RWPE2 (cell line): ENCODE results near the gene MIOX.
"Not testable (repeated sequence)": the region's sequence is repeated elsewhere in the genome, so short reads cannot be mapped to it uniquely, and the experiment has no call there.

Experiments
- ATAC-seq: fragments of 200-7000 bp; cut with Tn5 transposase; 3 replicates; pipeline ENCODE4 v1.9.1; 2021; ENCODE audit warnings: low read depth
- DNase-seq: peaks from one replicate; pipeline ENCODE4 v3.0.0-alpha.2; 2020; ENCODE audit warnings: low spot score
- H3K27ac ChIP-seq: fragments of 450-650 bp; 2 replicates; pipeline ENCODE4 v1.5.1; 2017; ENCODE audit warnings: mild to moderate bottlenecking; ENCODE audit not compliant: poor library complexity, severe bottlenecking
- H3K27me3 ChIP-seq: fragments of 250-450 bp; sonication (Bioruptor Pico); 2 replicates; pipeline ENCODE4 v1.5.1; 2021; ENCODE audit warnings: mild to moderate bottlenecking, moderate library complexity; ENCODE audit not compliant: insufficient read depth, poor library complexity, severe bottlenecking
- H3K36me3 ChIP-seq: fragments of 250-450 bp; sonication (Bioruptor Pico); 2 replicates; pipeline ENCODE4 v1.5.1; 2020; ENCODE audit warnings: low read depth, mild to moderate bottlenecking, moderate library complexity
- H3K4me1 ChIP-seq: fragments of 250-450 bp; sonication (Bioruptor Pico); 2 replicates; pipeline ENCODE4 v1.5.1; 2021; ENCODE audit warnings: mild to moderate bottlenecking, moderate library complexity; ENCODE audit not compliant: insufficient read depth, poor library complexity, severe bottlenecking
- H3K4me3 ChIP-seq: fragments of 250-450 bp; sonication (Bioruptor Pico); 2 replicates; pipeline ENCODE4 v1.5.1; 2021; ENCODE audit warnings: mild to moderate bottlenecking, moderate library complexity; ENCODE audit not compliant: severe bottlenecking
- H3K9me3 ChIP-seq: fragments of 250-450 bp; sonication (Bioruptor Pico); 2 replicates; pipeline ENCODE4 v1.5.1; 2021; ENCODE audit warnings: mild to moderate bottlenecking, moderate library complexity; ENCODE audit not compliant: severe bottlenecking
- TF ChIP-seq, protein P1 (sequence below): fragments of 450-650 bp; IDR thresholded peaks from one replicate; pipeline ENCODE4 v1.5.1; 2017; ENCODE audit warnings: mild to moderate bottlenecking, moderate library complexity; ENCODE audit not compliant: poor library complexity, severe bottlenecking

MIOX gene

DNA sequence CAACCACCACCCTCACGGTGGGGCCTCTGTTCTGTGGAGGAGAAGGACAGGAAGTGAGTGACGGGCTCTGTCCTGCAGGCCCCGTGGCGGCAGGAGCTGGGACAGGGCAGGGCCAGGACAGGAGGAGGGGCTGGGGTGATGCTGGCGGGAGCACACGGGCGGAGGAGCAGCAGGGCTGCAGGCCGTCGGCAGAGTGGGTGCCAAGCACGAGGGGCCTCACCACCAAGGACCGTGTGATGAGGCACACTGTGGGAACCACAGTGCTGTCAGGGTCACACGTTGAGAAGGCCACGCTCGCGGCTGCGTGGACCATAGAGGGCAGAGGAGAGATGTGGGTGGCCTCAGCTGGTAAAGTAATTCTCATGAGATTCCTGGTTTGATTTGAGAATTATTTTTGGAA is 30.2 kb downstream of the MIOX start:
- no peak overlapping the region for H3K27ac ChIP-seq
- no peaks in the 10 kb centered on the region for H3K9me3 ChIP-seq
- DNase-seq (no peak), ATAC-seq (no peak)
- H3K4me1 ChIP-seq = no peaks in the 10 kb centered on the region
- peaks cover 42% of the 10 kb centered on the region for H3K36me3 ChIP-seq
- TF ChIP-seq, protein P1, sequence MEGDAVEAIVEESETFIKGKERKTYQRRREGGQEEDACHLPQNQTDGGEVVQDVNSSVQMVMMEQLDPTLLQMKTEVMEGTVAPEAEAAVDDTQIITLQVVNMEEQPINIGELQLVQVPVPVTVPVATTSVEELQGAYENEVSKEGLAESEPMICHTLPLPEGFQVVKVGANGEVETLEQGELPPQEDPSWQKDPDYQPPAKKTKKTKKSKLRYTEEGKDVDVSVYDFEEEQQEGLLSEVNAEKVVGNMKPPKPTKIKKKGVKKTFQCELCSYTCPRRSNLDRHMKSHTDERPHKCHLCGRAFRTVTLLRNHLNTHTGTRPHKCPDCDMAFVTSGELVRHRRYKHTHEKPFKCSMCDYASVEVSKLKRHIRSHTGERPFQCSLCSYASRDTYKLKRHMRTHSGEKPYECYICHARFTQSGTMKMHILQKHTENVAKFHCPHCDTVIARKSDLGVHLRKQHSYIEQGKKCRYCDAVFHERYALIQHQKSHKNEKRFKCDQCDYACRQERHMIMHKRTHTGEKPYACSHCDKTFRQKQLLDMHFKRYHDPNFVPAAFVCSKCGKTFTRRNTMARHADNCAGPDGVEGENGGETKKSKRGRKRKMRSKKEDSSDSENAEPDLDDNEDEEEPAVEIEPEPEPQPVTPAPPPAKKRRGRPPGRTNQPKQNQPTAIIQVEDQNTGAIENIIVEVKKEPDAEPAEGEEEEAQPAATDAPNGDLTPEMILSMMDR = no peak
- no peak overlapping the region for H3K4me3 ChIP-seq
- no peaks in the 10 kb centered on the region for H3K27me3 ChIP-seq

DNA sequence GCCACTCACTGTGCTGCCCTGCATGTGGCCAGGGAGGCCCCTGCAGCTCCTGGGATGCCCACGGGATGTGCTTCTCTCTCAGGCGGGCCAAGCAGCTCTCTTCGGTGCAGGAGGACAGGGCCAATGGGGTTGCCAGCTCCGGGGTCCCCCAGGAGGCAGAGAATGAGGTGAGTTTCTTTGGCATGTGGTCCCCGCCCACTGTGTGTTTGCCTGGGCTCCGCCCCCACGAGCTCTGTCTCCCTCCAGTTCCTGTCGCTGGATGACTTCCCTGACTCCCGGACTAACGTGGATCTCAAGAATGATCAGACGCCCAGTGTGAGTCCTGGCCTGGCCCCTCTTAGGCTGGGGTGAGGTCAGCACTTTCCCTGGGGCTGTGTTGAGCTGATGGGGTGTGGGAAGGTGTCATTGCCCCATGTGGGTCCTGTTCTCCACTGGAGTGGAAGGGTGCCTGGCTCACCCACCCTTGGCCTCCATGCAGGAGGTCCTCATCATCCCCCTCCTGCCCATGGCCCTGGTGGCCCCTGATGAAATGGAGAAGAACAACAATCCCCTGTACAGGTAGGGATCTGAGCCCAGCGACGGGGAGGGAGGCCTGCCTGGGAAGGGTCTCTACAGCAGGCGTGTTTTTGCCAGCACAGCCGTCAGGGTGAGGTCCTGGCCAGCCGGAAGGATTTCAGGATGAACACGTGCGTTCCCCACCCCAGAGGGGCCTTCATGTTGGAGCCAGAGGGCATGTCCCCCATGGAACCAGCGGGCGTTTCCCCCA is 31.0 kb downstream of the MIOX start:
- no peak for ATAC-seq
- DNase-seq = no peak
- H3K36me3 ChIP-seq = peaks cover 40% of the 10 kb centered on the region

DNA sequence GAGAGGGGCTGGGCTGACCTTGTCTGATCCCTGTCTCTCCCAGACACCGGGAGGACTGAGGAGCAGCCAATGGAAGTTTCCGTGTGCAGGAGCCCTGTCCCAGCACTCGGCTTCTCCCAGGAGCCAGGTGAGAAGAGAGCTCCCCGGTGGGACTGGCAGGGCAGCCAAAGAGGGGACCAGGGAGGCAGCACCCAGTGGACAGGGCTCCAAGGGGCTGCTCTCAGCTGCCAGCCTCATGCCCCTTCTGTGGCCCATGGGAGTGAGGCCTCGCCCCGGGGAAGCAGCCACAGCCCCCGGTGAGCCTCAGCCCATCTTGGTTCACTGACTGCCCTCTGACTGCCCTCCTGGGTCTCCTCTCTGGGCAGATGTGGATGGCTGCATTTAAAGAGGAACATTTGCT is 31.9 kb downstream of the MIOX start:
- DNase-seq (no peak), ATAC-seq (no peak)
- Histone ChIP-seq H3K9me3 (no peaks in the 10 kb centered on the region), H3K27ac (no peak overlapping the region), H3K4me1 (no peaks in the 10 kb centered on the region), H3K4me3 (no peak overlapping the region), H3K27me3 (no peaks in the 10 kb centered on the region), H3K36me3 (peaks cover 37% of the 10 kb centered on the region)
- TF ChIP-seq, protein P1 = no peak

More for the DNA sequence above, 31.0 kb downstream of the MIOX start:
- Histone ChIP-seq H3K27ac (no peak overlapping the region), H3K9me3 (no peaks in the 10 kb centered on the region), H3K27me3 (no peaks in the 10 kb centered on the region), H3K4me3 (no peak overlapping the region), H3K4me1 (no peaks in the 10 kb centered on the region)
- TF ChIP-seq, protein P1 = no peak

DNA sequence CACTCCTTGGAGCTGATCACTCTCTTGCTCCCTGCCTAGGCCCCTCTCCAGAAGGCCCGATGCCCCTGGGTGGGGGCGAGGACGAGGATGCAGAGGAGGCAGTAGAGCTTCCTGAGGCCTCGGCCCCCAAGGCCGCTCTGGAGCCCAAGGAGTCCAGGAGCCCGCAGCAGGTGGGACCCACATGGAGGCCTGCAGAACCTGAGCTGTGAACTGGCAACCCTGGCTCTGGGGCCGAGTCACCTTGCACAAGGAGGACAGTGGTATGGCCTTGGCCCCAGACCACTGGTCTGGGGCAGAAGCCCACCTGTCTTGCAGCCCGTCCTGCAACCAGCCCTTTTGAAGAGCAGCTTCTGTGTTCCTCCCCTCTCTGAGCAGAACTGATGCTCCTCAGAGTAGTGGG is 32.5 kb downstream of the MIOX start:
- DNase-seq (no peak), ATAC-seq (no peak)

DNA sequence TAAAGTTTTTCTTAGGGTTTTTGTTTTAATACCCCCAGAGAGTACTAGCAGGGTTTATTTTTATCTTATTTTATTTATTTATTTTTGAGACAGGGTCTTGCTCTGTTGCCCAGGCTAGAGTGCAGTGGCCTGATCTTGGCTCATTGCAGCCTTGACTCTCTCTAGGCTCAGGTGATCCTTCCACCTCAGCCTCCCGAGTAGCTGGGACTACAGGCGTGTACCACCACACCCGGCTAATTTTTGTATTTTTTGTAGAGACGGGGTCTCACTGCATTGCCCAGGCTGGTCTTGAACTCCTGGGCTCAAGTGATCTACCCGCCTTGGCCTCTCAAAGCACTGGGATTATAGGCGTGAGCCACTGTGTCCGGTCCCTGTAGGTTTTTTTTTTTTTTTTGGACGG is 33.5 kb downstream of the MIOX start:
- not testable (repeated sequence) for H3K27me3 ChIP-seq, H3K4me1 ChIP-seq, H3K9me3 ChIP-seq, ATAC-seq, H3K27ac ChIP-seq, H3K4me3 ChIP-seq, DNase-seq
- H3K36me3 ChIP-seq = peaks cover 33% of the 10 kb centered on the region

More for the DNA sequence above, 32.5 kb downstream of the MIOX start:
- no peaks in the 10 kb centered on the region for H3K9me3 ChIP-seq
- H3K4me3 ChIP-seq = no peak overlapping the region
- H3K27me3 ChIP-seq = no peaks in the 10 kb centered on the region
- H3K27ac ChIP-seq = no peak overlapping the region
- TF ChIP-seq, protein P1 = no peak
- peaks cover 37% of the 10 kb centered on the region for H3K36me3 ChIP-seq
- H3K4me1 ChIP-seq = no peaks in the 10 kb centered on the region
